OCI-LY1 (cell line): ENCODE data around the gene TMEM239.

Source experiments
- H2AFZ ChIP-seq: fragments of 200-600 bp; sonication (generic), shearing (Covaris generic); 2 replicates; pipeline ENCODE4 v1.6.0; 2014; ENCODE audit warnings: antibody characterized with exemption, mild to moderate bottlenecking, low read length
- H3F3A ChIP-seq: fragments of 200-600 bp; sonication (generic), shearing (Covaris generic); 2 replicates; pipeline ENCODE4 v1.6.0; 2014; ENCODE audit warnings: mild to moderate bottlenecking, antibody characterized with exemption, low read length, moderate library complexity; ENCODE audit not compliant: insufficient read depth
- H3K27ac ChIP-seq: fragments of 200-600 bp; sonication (generic); 2 replicates; pipeline ENCODE4 v1.5.1; 2014; ENCODE audit warnings: low read length, mixed run types, mild to moderate bottlenecking, low read depth; ENCODE audit not compliant: poor library complexity, severe bottlenecking
- H3K27me3 ChIP-seq: fragments of 200-600 bp; sonication (generic); 2 replicates; pipeline ENCODE4 v1.6.0; 2014; ENCODE audit warnings: antibody characterized with exemption, mild to moderate bottlenecking, low read length, moderate library complexity; ENCODE audit not compliant: insufficient read depth
- H3K36me3 ChIP-seq: fragments of 200-600 bp; sonication (generic); 2 replicates; pipeline ENCODE4 v1.6.1; 2014; ENCODE audit warnings: mild to moderate bottlenecking, antibody characterized with exemption, low read length, moderate library complexity, mixed read lengths; ENCODE audit not compliant: insufficient read depth
- H3K4me1 ChIP-seq: fragments of 200-600 bp; sonication (generic); 2 replicates; pipeline ENCODE4 v1.5.1; 2014; ENCODE audit warnings: mild to moderate bottlenecking, low read length, moderate library complexity; ENCODE audit not compliant: insufficient read depth, severe bottlenecking
- H3K4me2 ChIP-seq: fragments of 200-600 bp; sonication (generic), shearing (Covaris generic); 2 replicates; pipeline ENCODE4 v1.6.1; 2014; ENCODE audit warnings: low read length
- H3K4me3 ChIP-seq: fragments of 200-600 bp; sonication (generic); 2 replicates; pipeline ENCODE4 v1.5.1; 2014; ENCODE audit warnings: low read length, low read depth, mild to moderate bottlenecking, mixed read lengths; ENCODE audit not compliant: poor library complexity, severe bottlenecking
- H3K79me2 ChIP-seq: fragments of 200-600 bp; shearing (Covaris generic); 2 replicates; pipeline ENCODE4 v1.6.1; 2016; ENCODE audit warnings: mixed run types, low read length, mixed read lengths; ENCODE audit not compliant: insufficient read depth
- H3K9ac ChIP-seq: fragments of 200-600 bp; sonication (generic), shearing (Covaris generic); 2 replicates; pipeline ENCODE4 v1.6.1; 2014; ENCODE audit warnings: mild to moderate bottlenecking, low read length, mixed read lengths
- H3K9me2 ChIP-seq: fragments of 200-600 bp; sonication (generic), shearing (Covaris generic); 2 replicates; pipeline ENCODE4 v1.6.1; 2014; ENCODE audit warnings: low read depth, mild to moderate bottlenecking, low read length, mixed read lengths
- H3K9me3 ChIP-seq: fragments of 200-600 bp; shearing (Covaris generic); 2 replicates; pipeline ENCODE4 v1.6.1; 2014; ENCODE audit warnings: low read length, mixed read lengths
- H4K20me1 ChIP-seq: fragments of 200-600 bp; sonication (generic), shearing (Covaris generic); 2 replicates; pipeline ENCODE4 v1.6.0; 2016; ENCODE audit warnings: mild to moderate bottlenecking, low read length; ENCODE audit not compliant: insufficient read depth
- EZH2 ChIP-seq: fragments of 200-600 bp; sonication (generic), shearing (Covaris generic); IDR thresholded peaks from 2 replicates; pipeline ENCODE4 v1.8.0; 2017; ENCODE audit warnings: borderline replicate concordance, mixed run types, mild to moderate bottlenecking, antibody characterized with exemption, low read length, moderate library complexity, mixed read lengths
- TF ChIP-seq, protein P1 (sequence below): fragments of 200-600 bp; sonication (generic), shearing (Covaris generic); IDR thresholded peaks from 2 replicates; pipeline ENCODE4 v1.5.1; 2017; ENCODE audit warnings: mild to moderate bottlenecking, antibody characterized with exemption, low read length, moderate library complexity, mixed read lengths

TMEM239 gene

GRCh38 chr20:2798095-2798805, 17.9 kb upstream of the TMEM239 start:
- no peaks in the 10 kb centered on the region for H3K4me1 ChIP-seq
- no peak overlapping the region for H2AFZ ChIP-seq
- no peak overlapping the region for H3K27ac ChIP-seq
- no peaks in the 10 kb centered on the region for H3F3A ChIP-seq
- H3K4me2 ChIP-seq = no peak overlapping the region; the same call in 1 of the 2 replicates
- TF ChIP-seq EZH2 = no peak
- TF ChIP-seq, protein P1, sequence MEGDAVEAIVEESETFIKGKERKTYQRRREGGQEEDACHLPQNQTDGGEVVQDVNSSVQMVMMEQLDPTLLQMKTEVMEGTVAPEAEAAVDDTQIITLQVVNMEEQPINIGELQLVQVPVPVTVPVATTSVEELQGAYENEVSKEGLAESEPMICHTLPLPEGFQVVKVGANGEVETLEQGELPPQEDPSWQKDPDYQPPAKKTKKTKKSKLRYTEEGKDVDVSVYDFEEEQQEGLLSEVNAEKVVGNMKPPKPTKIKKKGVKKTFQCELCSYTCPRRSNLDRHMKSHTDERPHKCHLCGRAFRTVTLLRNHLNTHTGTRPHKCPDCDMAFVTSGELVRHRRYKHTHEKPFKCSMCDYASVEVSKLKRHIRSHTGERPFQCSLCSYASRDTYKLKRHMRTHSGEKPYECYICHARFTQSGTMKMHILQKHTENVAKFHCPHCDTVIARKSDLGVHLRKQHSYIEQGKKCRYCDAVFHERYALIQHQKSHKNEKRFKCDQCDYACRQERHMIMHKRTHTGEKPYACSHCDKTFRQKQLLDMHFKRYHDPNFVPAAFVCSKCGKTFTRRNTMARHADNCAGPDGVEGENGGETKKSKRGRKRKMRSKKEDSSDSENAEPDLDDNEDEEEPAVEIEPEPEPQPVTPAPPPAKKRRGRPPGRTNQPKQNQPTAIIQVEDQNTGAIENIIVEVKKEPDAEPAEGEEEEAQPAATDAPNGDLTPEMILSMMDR = no peak
- no peaks in the 10 kb centered on the region for H3K9me2 ChIP-seq
- no peaks in the 10 kb centered on the region for H3K79me2 ChIP-seq
- H3K4me3 ChIP-seq = no peak overlapping the region
- H3K36me3 ChIP-seq = no peaks in the 10 kb centered on the region
- H4K20me1 ChIP-seq = no peaks in the 10 kb centered on the region
- H3K9ac ChIP-seq = no peak overlapping the region
- no peaks in the 10 kb centered on the region for H3K9me3 ChIP-seq
- peaks cover 9% of the 10 kb centered on the region; the same call in 1 of the 2 replicates for H3K27me3 ChIP-seq

DNA sequence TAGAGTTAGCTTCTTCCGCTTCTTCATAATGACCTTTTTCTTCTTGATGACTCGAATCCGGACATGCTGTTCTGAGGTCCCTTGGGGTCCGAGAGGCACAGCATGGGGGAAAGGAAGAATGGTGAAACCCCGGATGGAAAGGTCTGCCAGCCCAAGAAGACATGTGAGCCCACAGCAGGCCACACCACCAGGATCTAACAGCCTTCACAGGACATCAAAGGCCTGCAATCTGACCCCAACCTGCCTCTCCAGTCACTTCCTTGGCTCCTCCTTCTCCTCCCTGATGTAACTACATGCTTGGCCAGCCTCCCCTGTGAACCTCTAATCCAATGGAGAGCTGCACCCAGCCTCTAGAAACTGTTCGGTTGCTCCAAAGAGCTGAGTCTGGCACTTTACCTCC, 17.4 kb upstream of the TMEM239 start:
- H3K27ac ChIP-seq = no peak overlapping the region
- H3K36me3 ChIP-seq = no peaks in the 10 kb centered on the region
- no peaks in the 10 kb centered on the region for H4K20me1 ChIP-seq
- H3K9ac ChIP-seq = no peak overlapping the region
- H3K9me3 ChIP-seq = no peaks in the 10 kb centered on the region
- no peaks in the 10 kb centered on the region for H3K79me2 ChIP-seq
- no peak overlapping the region for H2AFZ ChIP-seq
- no peak overlapping the region for H3K4me3 ChIP-seq
- TF ChIP-seq, protein P1 = no peak
- TF ChIP-seq EZH2 = no peak
- H3K9me2 ChIP-seq = no peaks in the 10 kb centered on the region
- no peaks in the 10 kb centered on the region for H3K4me1 ChIP-seq
- H3K27me3 ChIP-seq = peaks cover 9% of the 10 kb centered on the region; the same call in 1 of the 2 replicates
- H3K4me2 ChIP-seq = no peak overlapping the region; the same call in 1 of the 2 replicates
- no peaks in the 10 kb centered on the region for H3F3A ChIP-seq

DNA sequence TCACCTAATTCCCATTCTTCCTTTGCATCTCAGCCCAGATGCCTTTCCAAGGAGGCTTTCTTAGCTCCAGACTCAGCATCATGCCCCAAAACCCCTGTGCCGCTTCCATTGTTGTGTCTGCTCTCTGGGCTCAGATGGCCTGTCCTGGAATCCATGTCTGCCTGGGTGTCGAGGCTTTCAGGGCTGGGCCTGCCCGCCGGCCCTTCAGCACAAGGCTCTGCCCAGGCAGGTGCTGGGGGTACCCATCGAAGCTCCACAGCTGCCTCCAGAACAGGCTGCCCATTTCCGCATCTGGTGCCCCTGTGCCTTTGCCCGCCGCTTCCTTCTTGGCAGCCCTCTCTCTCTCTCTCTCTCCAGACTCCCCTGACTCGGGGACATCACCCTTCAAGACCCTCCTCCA, 16.9 kb upstream of the TMEM239 start:
- no peaks in the 10 kb centered on the region for H3F3A ChIP-seq
- H3K4me1 ChIP-seq = no peaks in the 10 kb centered on the region
- H3K4me3 ChIP-seq = no peak overlapping the region
- peaks cover 9% of the 10 kb centered on the region; the same call in 1 of the 2 replicates for H3K27me3 ChIP-seq
- no peaks in the 10 kb centered on the region for H3K79me2 ChIP-seq
- no peaks in the 10 kb centered on the region for H4K20me1 ChIP-seq
- H2AFZ ChIP-seq = no peak overlapping the region
- no peak overlapping the region for H3K9ac ChIP-seq
- H3K9me3 ChIP-seq = no peaks in the 10 kb centered on the region
- H3K36me3 ChIP-seq = no peaks in the 10 kb centered on the region
- no peak for TF ChIP-seq EZH2
- TF ChIP-seq, protein P1 = no peak
- H3K4me2 ChIP-seq = no peak overlapping the region
- no peaks in the 10 kb centered on the region for H3K9me2 ChIP-seq
- H3K27ac ChIP-seq = no peak overlapping the region
